Mesenteric fat pad (tissue), 1 donor: ENCODE data around the gene CNTN2. TPM values are rescaled to one million over a fixed set of nuclear protein-coding genes. Genes with fewer than 3 reads are reported as not detected.

ENCODE experiments used
- DNase-seq: peaks from one replicate; pipeline ENCODE4 v3.0.0-alpha.2; 2020; ENCODE audit warnings: low spot score
- total RNA-seq: library from RNA; stranded (reverse); fragmentation: NEBNext Ultra II Directional; extraction: Animal tissue kit (Norgen Biotek cat#: 25700); gene quantifications from one replicate; pipeline ENCODE4 v1.2.1, GENCODE V29; 2021
- donor health status: DM: yes; HTN: yes; CAD: no.

CNTN2 gene
- total RNA-seq, 1 donor from 2014 or later = not detected

DNA sequence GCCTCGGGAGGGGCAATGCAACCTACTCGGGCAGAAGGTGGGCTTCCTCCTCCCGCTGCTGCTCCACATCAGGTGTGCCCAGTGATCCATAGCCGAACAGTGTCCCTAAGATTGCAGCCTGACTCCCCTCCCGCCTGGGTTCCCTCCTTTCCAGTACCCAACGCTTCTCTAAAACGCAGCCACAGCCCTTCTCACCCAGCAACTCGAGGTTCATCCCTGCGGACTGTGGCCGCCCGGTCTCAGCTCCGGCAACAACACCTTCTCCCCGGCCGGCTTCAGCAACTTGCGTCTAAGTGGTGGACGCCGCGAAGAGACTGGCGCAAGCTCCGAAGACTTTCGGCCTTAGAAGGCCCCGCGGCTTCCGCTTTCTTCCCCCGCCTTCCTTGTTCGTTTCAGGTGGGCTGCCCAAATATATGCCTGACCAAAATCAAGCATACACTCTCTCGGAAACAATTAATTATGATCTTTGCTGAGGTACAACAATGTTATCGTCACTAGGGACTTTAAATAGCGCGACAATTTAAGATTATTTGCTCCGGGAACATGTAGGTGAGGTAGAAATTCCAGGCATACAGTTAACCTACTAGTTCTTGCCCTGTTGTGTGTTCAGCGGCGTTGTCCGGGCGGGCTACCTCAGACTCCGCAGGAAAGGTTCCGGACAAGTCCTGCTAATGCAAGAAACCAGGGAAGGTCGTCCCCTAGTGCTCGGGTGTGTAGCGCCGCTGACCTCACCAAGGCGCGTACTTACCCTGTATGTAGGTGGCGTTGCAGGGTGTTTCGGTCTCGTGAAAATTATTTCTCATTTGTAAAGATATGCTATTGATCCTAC is 78.9 kb downstream of the CNTN2 start, which contains the start of gene RBBP5:
RBBP5 (minus strand) TSS at position 319 of the 829 bp plus-strand sequence; CDS start at position 214, 105 bp downstream.
- DNase-seq = peak; percentile 96

DNA sequence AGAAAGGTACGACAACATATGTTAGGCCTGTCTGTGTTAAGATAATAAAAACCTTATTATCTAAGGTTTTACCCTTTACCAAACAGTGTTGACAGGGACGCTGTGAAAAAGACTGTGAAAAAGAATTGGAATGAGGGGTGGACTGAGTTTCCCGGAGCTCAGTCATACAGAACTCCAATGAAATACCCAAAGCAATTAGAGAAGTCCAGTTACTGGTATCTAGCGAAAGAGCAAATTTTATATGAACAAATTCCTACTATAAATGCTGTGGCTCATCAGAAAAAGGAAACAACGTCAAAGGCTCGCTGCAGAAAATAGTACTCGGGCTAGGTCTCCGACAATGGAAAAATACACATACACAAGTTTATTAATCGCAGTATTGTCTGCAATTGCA is 79.5 kb downstream of the CNTN2 start:
- no peak for DNase-seq

DNA sequence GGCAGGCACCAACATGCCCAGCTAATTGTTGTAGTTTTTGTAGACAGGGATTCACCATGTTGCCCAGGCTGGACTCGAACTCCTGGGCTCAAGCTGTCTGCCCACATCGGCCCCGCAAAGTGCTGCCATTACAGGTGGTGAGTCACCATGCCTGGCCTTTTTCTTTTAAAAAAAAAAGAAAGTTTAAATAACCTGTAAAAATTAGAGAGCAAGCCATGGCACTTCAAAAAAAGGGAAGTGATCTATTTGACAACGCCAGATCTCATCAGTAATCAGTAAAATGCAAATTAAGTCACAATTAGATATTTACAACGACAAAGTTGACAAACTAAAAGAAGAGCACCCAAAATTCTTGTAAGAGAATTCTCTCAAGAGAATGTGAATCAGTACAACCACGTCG is 81.7 kb downstream of the CNTN2 start:
- DNase-seq = no peak

DNA sequence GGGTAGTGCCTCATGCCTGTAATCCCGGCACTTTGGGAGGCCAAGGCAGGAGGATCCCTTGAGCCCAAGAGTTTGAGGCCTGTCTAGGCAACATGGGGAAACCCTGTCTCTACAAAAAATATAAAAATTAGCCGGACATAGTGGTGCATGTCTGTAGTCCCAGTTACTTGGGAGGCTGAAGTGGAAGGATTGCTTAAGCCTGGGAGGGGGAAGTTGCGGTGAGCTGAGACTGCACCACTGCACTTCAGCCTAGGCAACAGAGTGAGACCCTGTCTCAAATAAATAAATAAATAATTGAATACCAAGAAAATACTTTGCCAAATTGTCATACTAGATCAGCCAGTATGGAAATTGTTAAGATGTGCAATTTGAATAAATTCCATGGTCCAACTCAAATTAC is 84.6 kb downstream of the CNTN2 start:
- DNase-seq = no peak

Other genes with a start within 250 kb of the CNTN2 start
- gene NFASC, start 172.3 kb upstream of the CNTN2 start, total RNA-seq = 11.5 TPM
- 2.2 TPM for gene TMEM81, start 41.2 kb downstream of the CNTN2 start, total RNA-seq
- 9.8 TPM for gene RBBP5, start 78.8 kb downstream of the CNTN2 start, total RNA-seq
- gene DSTYK, start 168.5 kb downstream of the CNTN2 start, total RNA-seq = 8.5 TPM
- 1.1 TPM for gene TMCC2, start 184.7 kb downstream of the CNTN2 start, total RNA-seq